ENCODE measurements around the gene NEUROG3. TPM values are rescaled to one million over a fixed set of nuclear protein-coding genes. Genes with fewer than 3 reads are reported as not detected.

Gene NEUROG3
- total and polyA plus RNA-seq, 10 of the 15 experiments (the other 5 are each of a cell fraction or from before 2014, with no cell fraction given) = not detected

GRCh38 chr10:69600761-69601330, 27.6 kb upstream of the NEUROG3 start:
- 16% methylated on average over 5 of the region's 5 CpGs for WGBS (ENCODE audit: insufficient coverage, insufficient replicate concordance, low lambda C conversion rate, missing lambda C conversion rate)
- no peak overlapping the region for H3K4me3 ChIP-seq
- in situ Hi-C loops (cut with MboI) (no loop called here), intact Hi-C loops (cut with micrococcal nuclease; ENCODE audit: unreplicated experiment) (no loop called here)
- POLR2A ChIA-PET = no interaction called here
- RAD21 ChIA-PET (ENCODE audit: unreplicated experiment) = no interaction called here
- ATAC-seq (no peak), DNase-seq (ENCODE audit: low read depth, low spot score) (no peak), FAIRE-seq (no peak)
- H3K27me3 ChIP-seq (replicated peaks in 1 of 2; ENCODE audit: control insufficient read depth in 2 of 2, insufficient read depth in 2 of 2, low read length in 1 of 2) = no peaks in the 10 kb centered on the region; a peak in 1 of 4 replicates
- H3K4me2 ChIP-seq (ENCODE audit: control insufficient read depth, insufficient read depth) = no peak overlapping the region
- no peaks in the 10 kb centered on the region for H3K4me1 ChIP-seq (ENCODE audit: control insufficient read depth, insufficient read depth, low read length)
- no peaks in the 10 kb centered on the region for H4K20me1 ChIP-seq (ENCODE audit: control insufficient read depth, insufficient read depth)
- BruUV-seq (replicated peaks) = no TSS peak
- no peak overlapping the region for H3K9ac ChIP-seq (ENCODE audit: control insufficient read depth, insufficient read depth, low read length)
- H3K9me3 ChIP-seq (replicated peaks; ENCODE audit: control insufficient read depth, insufficient read depth, low read length) = no peaks in the 10 kb centered on the region; the same call in 2 of the 3 replicates
- CTCF ChIA-PET = interaction anchor here (1.1 to 1.3 kb wide), 2 partner anchors 10 to 13 kb away, joined by 3 to 4 read pairs; no protein-coding TSS in a partner anchor
- H3K79me2 ChIP-seq (ENCODE audit: control insufficient read depth, insufficient read depth, low read length) = no peaks in the 10 kb centered on the region
- SMC1A ChIA-PET (ENCODE audit: uncharacterized antibody, unreplicated experiment) = interaction anchor here (1.0 to 1.2 kb wide), 3 partner anchors 9 to 122 kb away, joined by 3 to 5 read pairs (median 4); no protein-coding TSS in a partner anchor
- no peak overlapping the region for H3K27ac ChIP-seq (ENCODE audit: control insufficient read depth, insufficient read depth)
- TF ChIP-seq, protein P1, sequence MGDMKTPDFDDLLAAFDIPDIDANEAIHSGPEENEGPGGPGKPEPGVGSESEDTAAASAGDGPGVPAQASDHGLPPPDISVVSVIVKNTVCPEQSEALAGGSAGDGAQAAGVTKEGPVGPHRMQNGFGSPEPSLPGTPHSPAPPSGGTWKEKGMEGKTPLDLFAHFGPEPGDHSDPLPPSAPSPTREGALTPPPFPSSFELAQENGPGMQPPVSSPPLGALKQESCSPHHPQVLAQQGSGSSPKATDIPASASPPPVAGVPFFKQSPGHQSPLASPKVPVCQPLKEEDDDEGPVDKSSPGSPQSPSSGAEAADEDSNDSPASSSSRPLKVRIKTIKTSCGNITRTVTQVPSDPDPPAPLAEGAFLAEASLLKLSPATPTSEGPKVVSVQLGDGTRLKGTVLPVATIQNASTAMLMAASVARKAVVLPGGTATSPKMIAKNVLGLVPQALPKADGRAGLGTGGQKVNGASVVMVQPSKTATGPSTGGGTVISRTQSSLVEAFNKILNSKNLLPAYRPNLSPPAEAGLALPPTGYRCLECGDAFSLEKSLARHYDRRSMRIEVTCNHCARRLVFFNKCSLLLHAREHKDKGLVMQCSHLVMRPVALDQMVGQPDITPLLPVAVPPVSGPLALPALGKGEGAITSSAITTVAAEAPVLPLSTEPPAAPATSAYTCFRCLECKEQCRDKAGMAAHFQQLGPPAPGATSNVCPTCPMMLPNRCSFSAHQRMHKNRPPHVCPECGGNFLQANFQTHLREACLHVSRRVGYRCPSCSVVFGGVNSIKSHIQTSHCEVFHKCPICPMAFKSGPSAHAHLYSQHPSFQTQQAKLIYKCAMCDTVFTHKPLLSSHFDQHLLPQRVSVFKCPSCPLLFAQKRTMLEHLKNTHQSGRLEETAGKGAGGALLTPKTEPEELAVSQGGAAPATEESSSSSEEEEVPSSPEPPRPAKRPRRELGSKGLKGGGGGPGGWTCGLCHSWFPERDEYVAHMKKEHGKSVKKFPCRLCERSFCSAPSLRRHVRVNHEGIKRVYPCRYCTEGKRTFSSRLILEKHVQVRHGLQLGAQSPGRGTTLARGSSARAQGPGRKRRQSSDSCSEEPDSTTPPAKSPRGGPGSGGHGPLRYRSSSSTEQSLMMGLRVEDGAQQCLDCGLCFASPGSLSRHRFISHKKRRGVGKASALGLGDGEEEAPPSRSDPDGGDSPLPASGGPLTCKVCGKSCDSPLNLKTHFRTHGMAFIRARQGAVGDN (IDR thresholded peaks at IDR 0.05) = no peak
- no peak for TF ChIP-seq STAT1 (conservative IDR thresholded peaks at IDR 0.05)
- TF ChIP-seq SMC3 (IDR thresholded peaks at IDR 0.05; ENCODE audit: borderline replicate concordance, low read length) = no peak
- TF ChIP-seq TCF3 (IDR thresholded peaks at IDR 0.05; ENCODE audit: borderline replicate concordance, insufficient read depth, low read depth, low read length) = no peak
- no peak for TF ChIP-seq SREBF1 (IDR thresholded peaks at IDR 0.05; ENCODE audit: low read length)
- no peak for TF ChIP-seq BRCA1 (IDR thresholded peaks at IDR 0.05; ENCODE audit: low read depth, low read length)
- no peak for TF ChIP-seq ESRRA (IDR thresholded peaks at IDR 0.05; ENCODE audit: low read length)
- no peak for TF ChIP-seq SIN3A (IDR thresholded peaks at IDR 0.05; ENCODE audit: low read depth, low read length)
- TF ChIP-seq USF1 (IDR thresholded peaks at IDR 0.05; ENCODE audit: borderline replicate concordance, extremely low read length, insufficient read depth, low read depth, low read length) = no peak
- H2AFZ ChIP-seq (ENCODE audit: control insufficient read depth, low read depth, low read length) = no peak overlapping the region
- H3K36me3 ChIP-seq (ENCODE audit: control insufficient read depth in 2 of 2, insufficient read depth in 2 of 2, low read length in 1 of 2) = no peaks in the 10 kb centered on the region

All from GM12878 (cell line).